Ishikawa (cell line): ENCODE results near the gene TMEFF2.

ENCODE experiments used
- CEBPB ChIP-seq: IDR thresholded peaks from 2 replicates; pipeline ENCODE4 v1.6.1; 2012
- CREB1 ChIP-seq: IDR thresholded peaks from 2 replicates; pipeline ENCODE4 v1.6.1; 2012; ENCODE audit warnings: low read depth
- EGR1 ChIP-seq: IDR thresholded peaks from 2 replicates; pipeline ENCODE4 v1.6.1; 2012
- EP300 ChIP-seq: IDR thresholded peaks from 2 replicates; pipeline ENCODE4 v1.6.1; 2012; ENCODE audit warnings: borderline replicate concordance
- FOXM1 ChIP-seq: IDR thresholded peaks from 2 replicates; pipeline ENCODE4 v1.6.1; 2012; ENCODE audit warnings: low read depth, borderline replicate concordance
- NFIC ChIP-seq: IDR thresholded peaks from 2 replicates; pipeline ENCODE4 v1.6.1; 2012
- RAD21 ChIP-seq: IDR thresholded peaks from 2 replicates; pipeline ENCODE4 v1.6.1; 2012; ENCODE audit warnings: low read depth
- TAF1 ChIP-seq: IDR thresholded peaks from 2 replicates; pipeline ENCODE4 v1.6.1; 2012; ENCODE audit warnings: low read depth, mild to moderate bottlenecking
- TCF12 ChIP-seq: IDR thresholded peaks from 2 replicates; pipeline ENCODE4 v1.6.1; 2012; ENCODE audit warnings: low read depth
- TEAD4 ChIP-seq: IDR thresholded peaks from 2 replicates; pipeline ENCODE4 v1.6.1; 2012
- YY1 ChIP-seq: IDR thresholded peaks from 2 replicates; pipeline ENCODE4 v1.6.1; 2012; ENCODE audit warnings: low read depth
- ZBTB7A ChIP-seq: IDR thresholded peaks from 2 replicates; pipeline ENCODE4 v1.6.1; 2012; ENCODE audit warnings: low read depth
- TF ChIP-seq, protein P1 (sequence below): IDR thresholded peaks from 2 replicates; pipeline ENCODE4 v1.6.1; 2012
- TF ChIP-seq, protein P2 (sequence below): IDR thresholded peaks from 2 replicates; pipeline ENCODE4 v1.6.1; 2012; ENCODE audit warnings: low read depth, mild to moderate bottlenecking
- TF ChIP-seq, protein P3 (sequence below): IDR thresholded peaks from 2 replicates; pipeline ENCODE4 v1.6.1; 2012

TMEFF2 gene

DNA sequence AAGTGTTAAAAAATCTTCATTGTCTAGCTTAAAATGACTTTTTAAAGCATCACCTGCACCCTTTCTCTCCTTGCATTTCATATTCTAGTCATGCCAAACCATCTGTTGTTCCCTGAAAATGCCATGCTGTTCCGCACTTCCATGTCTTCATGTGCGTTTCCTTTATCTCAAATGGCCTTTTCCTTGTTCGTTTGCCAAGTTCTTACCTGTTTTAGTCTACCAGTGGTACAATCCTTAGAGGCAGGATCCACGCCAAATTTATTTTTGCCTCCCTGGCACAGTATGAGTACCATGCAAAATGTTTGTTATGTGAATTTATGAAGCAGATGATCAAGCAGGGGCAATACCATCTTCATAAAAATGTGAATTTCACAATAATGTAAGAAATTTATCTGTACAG is 37.0 kb downstream of the TMEFF2 start:
- TF ChIP-seq TCF12 (no peak), TEAD4 (no peak), NFIC (no peak), ZBTB7A (no peak), FOXM1 (no peak), RAD21 (no peak), YY1 (no peak), CEBPB (no peak), TAF1 (no peak), EP300 (no peak), CREB1 (no peak), EGR1 (no peak)
- TF ChIP-seq, protein P1, sequence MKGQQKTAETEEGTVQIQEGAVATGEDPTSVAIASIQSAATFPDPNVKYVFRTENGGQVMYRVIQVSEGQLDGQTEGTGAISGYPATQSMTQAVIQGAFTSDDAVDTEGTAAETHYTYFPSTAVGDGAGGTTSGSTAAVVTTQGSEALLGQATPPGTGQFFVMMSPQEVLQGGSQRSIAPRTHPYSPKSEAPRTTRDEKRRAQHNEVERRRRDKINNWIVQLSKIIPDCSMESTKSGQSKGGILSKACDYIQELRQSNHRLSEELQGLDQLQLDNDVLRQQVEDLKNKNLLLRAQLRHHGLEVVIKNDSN, result no peak
- TF ChIP-seq, protein P2, sequence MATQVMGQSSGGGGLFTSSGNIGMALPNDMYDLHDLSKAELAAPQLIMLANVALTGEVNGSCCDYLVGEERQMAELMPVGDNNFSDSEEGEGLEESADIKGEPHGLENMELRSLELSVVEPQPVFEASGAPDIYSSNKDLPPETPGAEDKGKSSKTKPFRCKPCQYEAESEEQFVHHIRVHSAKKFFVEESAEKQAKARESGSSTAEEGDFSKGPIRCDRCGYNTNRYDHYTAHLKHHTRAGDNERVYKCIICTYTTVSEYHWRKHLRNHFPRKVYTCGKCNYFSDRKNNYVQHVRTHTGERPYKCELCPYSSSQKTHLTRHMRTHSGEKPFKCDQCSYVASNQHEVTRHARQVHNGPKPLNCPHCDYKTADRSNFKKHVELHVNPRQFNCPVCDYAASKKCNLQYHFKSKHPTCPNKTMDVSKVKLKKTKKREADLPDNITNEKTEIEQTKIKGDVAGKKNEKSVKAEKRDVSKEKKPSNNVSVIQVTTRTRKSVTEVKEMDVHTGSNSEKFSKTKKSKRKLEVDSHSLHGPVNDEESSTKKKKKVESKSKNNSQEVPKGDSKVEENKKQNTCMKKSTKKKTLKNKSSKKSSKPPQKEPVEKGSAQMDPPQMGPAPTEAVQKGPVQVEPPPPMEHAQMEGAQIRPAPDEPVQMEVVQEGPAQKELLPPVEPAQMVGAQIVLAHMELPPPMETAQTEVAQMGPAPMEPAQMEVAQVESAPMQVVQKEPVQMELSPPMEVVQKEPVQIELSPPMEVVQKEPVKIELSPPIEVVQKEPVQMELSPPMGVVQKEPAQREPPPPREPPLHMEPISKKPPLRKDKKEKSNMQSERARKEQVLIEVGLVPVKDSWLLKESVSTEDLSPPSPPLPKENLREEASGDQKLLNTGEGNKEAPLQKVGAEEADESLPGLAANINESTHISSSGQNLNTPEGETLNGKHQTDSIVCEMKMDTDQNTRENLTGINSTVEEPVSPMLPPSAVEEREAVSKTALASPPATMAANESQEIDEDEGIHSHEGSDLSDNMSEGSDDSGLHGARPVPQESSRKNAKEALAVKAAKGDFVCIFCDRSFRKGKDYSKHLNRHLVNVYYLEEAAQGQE, result no peak
- TF ChIP-seq, protein P3, sequence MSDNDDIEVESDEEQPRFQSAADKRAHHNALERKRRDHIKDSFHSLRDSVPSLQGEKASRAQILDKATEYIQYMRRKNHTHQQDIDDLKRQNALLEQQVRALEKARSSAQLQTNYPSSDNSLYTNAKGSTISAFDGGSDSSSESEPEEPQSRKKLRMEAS, result no peak

DNA sequence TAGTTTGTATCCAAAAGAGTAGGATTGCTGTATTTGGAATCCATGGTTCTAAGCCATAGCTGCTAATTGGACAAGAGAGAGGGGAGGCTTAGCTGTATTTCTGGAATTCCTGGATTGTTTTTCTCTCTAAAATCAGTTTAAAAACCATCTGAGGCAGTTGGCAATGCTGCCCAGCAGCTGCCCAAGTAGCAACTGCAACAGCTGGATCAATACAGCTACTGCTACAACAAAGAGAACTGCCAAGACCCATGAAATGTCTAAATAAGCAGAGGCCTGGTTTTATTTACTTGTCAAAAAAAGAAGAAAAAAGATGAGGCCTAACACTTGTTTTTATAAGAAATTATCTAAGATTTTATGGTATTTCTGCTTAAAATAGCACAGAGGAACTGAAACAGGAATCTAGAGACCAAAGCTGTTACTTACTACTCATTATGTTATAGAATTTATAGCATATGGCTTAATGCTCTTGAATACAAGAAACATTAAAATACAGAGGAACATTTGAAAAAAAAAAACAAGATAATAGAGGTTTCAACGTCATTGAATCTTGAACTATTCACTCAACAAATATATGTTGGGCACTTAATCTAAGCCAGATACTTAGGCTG is 39.1 kb downstream of the TMEFF2 start:
- no peak for TF ChIP-seq CEBPB

DNA sequence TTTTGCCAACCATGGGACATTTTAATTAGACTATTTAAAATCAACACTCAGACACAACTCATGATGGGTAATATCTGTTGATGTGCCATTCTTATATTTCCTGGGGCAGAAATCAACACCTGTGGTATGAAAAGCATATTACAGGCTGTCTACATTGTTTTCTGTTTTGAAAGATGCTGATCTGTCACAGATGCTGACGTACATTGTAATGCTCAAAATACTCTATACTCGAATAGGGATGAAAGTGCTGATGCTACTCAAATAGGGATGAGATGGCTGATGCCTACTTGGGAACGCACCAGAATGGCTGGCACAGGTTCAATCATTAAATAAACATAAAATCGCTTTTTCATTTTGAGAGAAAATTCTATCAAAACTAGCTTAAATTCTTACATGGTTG is 41.2 kb downstream of the TMEFF2 start:
- TF ChIP-seq CEBPB, result no peak

DNA sequence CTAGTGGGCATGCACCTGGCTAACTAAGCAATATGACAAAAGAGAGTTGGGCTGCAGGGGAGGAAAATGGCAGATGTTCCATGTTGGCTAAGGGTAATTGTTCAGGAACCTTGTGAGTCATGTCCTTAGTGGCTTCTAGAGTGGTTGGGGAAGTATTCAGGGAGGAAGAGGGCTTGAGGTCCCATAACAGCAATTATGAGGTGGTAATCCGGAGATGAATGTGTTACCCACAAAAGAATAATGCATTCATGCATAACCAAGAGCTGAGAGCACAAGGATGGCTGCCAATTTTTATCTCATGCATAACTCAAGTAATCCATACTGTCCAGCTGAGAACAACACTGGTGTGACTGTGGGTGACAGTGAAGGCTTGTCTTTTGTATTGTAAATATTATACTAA is 42.9 kb downstream of the TMEFF2 start:
- TF ChIP-seq CEBPB (no peak), YY1 (0 out of 2 replicates have a peak, but pooled peaks have one; percentile 15), FOXM1 (no peak), TCF12 (peak; percentile 36; the same call in 1 of the 2 replicates), ZBTB7A (no peak), CREB1 (no peak), TAF1 (no peak), TEAD4 (peak; percentile 39), RAD21 (no peak), EP300 (peak; percentile 53; the same call in 1 of the 2 replicates), EGR1 (no peak), NFIC (peak; percentile 63)
- TF ChIP-seq, protein P1, result no peak
- TF ChIP-seq, protein P3, result no peak
- TF ChIP-seq, protein P2, result no peak

DNA sequence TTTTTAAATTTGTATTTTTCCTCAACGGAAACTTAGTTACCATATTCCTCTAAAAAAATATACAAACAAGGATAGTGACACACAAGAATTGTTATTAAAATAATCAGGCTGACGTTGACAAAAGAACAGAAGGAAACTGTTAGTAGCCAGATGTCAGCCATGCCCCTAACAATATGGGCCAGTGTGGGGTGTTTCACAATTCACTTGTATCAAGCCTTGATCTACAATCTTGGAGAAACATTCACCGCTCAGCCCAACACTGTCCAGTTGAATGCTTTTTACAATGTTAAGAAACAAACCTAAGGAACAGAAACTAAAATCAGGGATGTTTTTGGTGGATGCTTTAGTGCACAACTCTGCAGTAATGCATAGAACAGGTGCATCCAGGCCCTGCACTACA is 44.6 kb downstream of the TMEFF2 start:
- TF ChIP-seq EGR1 (no peak), TCF12 (no peak), TAF1 (no peak), FOXM1 (no peak), ZBTB7A (no peak), NFIC (no peak)
- TF ChIP-seq, protein P2, result no peak
- TF ChIP-seq, protein P1, result no peak
